Skin epidermis (tissue), 12 donors: ENCODE results near the gene HTT-AS.
"Not testable (repeated sequence)": the region's sequence is repeated elsewhere in the genome, so short reads cannot be mapped to it uniquely, and the experiment has no call there.

Experiments
- H3K27ac ChIP-seq, 21 experiments: fragments of 200-600 bp; sonication (generic) in 11 of 21; one replicate each; pipeline ENCODE4 v1.5.0; 2020; ENCODE audit warnings: mild to moderate bottlenecking in 3 of 21, inconsistent platforms in 2 of 21, moderate library complexity in 2 of 21
- H3K4me3 ChIP-seq, 7 experiments: fragments of 200-600 bp; sonication (generic) in 2 of 7; one replicate each; pipeline ENCODE4 v1.5.0; 2020; ENCODE audit warnings: inconsistent platforms in 2 of 7, mild to moderate bottlenecking in 2 of 7, moderate library complexity in 1 of 7

Gene HTT-AS

DNA sequence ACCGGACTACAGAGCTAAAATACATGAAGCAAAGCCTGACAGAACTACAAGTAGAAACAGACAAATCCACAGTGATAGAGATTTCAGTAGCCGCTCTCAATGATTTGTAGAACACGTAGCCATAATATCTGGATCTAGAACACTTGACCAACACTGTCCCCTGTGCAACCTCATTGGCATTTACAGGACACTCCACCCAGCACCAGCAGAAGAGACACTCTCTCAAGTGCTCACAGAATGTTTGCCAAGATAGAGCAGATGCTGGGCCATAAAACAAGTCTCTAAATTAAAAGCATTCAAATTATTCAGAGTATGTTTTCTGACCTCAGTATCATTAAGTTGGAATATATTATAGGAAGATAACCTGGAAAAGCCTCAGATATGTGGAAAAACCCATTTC, 21.9 kb upstream of the HTT-AS start:
- Histone ChIP-seq H3K27ac (no peak overlapping the region), H3K4me3 (no peak overlapping the region)

DNA sequence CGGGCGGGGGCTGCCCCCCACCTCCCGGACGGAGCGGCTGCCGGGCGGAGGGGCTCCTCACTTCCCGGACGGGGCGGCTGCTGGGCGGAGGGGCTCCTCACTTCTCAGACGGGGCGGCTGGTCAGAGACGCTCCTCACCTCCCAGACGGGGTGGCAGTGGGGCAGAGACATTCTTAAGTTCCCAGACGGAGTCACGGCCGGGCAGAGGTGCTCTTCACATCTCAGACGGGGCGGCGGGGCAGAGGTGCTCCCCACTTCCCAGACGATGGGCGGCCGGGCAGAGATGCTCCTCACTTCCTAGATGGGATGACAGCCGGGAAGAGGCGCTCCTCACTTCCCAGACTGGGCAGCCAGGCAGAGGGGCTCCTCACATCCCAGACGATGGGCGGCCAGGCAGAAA, 20.4 kb upstream of the HTT-AS start:
- H3K27ac ChIP-seq, H3K4me3 ChIP-seq: not testable (repeated sequence)

DNA sequence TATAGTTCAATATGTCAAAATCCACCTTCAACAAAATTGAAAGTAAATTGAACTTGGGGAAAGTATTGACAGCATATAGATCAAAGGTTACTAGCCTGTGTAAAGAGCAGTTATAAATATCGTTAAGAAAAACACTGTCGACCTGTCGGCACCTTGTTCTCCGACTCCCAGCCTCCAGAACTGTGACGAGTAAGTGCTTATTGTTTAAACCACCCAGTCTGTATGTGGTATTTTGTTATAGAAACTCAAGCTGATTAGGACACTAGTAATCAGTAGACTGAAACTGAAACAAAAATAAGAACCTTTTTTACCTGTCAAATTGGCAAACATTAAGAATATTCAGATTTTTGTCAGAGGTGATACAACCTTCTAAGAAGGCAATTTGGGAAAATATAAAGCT, 17.1 kb upstream of the HTT-AS start:
- Histone ChIP-seq H3K27ac (no peak overlapping the region), H3K4me3 (no peak overlapping the region)

DNA sequence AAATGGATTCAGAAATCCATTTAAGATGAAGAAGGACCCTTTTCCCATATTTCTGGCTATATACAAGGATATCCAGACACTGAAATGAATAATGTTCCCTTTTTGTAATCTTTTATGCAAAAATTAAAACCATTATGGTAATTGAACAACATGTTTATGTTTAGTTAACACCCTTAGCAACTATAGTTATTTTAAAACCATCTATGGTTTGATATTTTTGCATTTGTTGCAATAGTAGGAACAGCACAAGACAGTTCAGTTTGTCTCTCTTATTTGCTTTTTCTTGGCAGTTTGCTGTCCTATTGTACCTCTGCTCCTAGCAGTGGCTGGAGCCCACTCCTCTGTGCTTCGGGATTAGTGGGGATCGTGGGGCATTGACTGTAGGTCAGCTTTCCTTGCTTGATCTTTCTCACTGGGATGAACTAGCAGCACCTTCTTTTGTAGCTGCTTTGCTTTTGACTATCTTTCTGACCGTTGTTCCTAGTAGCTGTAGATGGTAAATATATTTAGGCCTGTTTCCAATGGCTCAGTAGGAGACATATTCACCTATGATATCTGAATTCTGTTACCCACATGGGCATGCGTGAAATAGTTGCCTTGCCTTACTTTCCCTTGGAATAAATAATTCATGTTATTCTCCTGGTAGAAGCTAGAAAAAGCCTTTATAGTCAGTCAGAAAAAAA, 12.9 kb upstream of the HTT-AS start:
- H3K27ac ChIP-seq: no peak overlapping the region

DNA sequence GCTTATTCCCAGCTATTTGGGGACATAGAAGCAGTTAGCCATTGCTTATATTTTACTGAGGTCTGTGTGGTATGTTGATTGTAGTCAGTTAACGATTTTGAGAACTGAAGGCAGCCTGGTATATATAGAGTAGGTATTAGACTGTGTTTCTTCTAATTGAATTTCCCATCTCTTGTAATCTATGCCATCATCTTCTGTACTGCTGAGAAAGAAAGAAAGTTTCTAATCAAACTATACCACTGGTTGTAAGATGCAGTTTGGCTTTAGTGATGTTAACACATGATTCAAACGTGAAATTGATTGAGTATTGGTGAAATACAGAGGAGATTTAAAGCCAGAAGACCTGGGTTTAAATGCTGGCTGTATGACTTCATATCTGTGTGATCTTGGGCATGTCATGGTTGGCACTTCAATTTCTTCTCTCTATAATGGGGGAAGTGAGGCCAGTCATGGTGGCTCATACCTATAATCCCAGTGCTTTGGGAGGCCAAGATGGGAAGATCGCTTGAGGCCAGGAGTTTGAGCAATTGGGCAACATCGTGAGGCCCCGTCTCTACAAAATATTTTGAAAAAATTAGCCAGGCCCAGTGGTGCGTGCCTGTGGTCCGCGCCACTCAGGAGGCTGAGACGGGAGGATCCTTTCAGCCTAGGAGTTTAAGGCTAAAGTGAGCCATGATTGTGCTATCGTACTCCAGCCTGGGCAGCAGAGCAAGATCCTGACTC, 11.8 kb upstream of the HTT-AS start:
- H3K27ac ChIP-seq: no peak overlapping the region
- no peak overlapping the region for H3K4me3 ChIP-seq

More for the DNA sequence above, 12.9 kb upstream of the HTT-AS start:
- no peak overlapping the region for H3K4me3 ChIP-seq

DNA sequence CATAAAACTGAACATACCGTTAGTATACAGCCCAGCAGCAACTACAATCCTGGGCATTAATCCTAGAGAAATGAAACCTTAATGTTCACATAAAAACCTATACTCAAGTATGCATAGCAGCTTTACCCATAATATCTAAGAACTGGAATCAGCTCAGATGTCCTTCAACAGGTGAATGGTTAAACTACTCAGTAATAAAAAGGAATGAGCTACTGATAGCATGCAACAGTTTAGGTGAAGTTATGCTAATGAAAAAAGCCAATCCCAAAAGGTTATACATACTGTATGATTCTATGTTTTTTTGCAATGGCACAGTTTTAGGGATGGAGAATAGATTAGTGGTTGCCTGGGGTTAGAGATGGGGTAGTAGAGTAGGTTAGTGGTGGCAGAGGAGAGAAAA, 9.4 kb upstream of the HTT-AS start:
- H3K4me3 ChIP-seq: no peak overlapping the region
- no peak overlapping the region for H3K27ac ChIP-seq

DNA sequence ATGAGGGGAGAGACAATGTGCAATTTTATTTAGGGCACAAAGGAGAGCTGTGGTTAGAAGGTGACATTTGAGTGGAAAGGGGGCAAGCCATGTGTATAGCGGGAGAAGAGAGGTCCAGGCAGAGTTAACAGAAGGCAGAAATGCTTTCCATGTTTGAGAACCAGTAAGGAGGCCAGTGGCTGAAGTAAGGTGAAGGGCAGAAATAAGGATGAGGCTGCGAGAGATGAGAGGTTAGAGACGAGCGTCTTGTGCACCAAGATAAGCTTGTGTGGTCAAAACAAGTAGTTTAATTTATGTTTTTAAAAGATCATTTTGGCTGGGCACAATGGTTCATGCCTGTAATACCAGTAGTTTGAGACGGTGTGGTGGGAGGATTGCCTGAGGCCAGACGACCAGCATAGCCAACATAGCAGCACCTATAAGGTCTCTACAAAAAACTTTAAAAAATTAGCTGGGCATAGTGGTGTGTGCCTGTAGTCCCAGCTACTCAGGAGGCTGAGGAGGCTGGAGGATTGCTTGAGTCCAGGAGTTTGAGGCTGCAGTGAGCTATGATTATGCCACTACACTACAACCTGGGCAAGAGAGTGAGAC, 8.7 kb upstream of the HTT-AS start:
- Histone ChIP-seq H3K27ac (no peak overlapping the region), H3K4me3 (no peak overlapping the region)

DNA sequence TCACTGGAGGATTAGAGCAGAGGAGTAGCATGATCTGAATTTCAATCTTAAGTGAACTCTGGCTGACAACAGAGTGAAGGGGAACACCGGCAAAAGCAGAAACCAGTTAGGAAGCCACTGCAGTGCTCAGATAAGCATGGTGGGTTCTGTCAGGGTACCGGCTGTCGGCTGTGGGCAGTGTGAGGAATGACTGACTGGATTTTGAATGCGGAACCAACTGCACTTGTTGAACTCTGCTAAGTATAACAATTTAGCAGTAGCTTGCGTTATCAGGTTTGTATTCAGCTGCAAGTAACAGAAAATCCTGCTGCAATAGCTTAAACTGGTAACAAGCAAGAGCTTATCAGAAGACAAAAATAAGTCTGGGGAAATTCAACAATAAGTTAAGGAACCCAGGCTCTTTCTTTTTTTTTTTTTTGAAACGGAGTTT, 5.4 kb upstream of the HTT-AS start:
- H3K27ac ChIP-seq: no peak overlapping the region
- no peak overlapping the region for H3K4me3 ChIP-seq

DNA sequence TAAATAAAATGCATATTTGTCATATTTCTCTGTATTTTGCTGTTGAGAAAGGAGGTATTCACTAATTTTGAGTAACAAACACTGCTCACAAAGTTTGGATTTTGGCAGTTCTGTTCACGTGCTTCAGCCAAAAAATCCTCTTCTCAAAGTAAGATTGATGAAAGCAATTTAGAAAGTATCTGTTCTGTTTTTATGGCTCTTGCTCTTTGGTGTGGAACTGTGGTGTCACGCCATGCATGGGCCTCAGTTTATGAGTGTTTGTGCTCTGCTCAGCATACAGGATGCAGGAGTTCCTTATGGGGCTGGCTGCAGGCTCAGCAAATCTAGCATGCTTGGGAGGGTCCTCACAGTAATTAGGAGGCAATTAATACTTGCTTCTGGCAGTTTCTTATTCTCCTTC, 3.5 kb upstream of the HTT-AS start:
- no peak overlapping the region for H3K27ac ChIP-seq
- H3K4me3 ChIP-seq: no peak overlapping the region

DNA sequence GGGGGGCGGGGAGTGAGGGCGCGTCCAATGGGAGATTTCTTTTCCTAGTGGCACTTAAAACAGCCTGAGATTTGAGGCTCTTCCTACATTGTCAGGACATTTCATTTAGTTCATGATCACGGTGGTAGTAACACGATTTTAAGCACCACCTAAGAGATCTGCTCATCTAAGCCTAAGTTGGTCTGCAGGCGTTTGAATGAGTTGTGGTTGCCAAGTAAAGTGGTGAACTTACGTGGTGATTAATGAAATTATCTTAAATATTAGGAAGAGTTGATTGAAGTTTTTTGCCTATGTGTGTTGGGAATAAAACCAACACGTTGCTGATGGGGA, 1.3 kb upstream of the HTT-AS start:
- Histone ChIP-seq H3K27ac (peak overlapping the region in 19 of 21 experiments; percentile 46 to 94 (median 88)), H3K4me3 (peak overlapping the region; percentile 69 to 95 (median 79))

DNA sequence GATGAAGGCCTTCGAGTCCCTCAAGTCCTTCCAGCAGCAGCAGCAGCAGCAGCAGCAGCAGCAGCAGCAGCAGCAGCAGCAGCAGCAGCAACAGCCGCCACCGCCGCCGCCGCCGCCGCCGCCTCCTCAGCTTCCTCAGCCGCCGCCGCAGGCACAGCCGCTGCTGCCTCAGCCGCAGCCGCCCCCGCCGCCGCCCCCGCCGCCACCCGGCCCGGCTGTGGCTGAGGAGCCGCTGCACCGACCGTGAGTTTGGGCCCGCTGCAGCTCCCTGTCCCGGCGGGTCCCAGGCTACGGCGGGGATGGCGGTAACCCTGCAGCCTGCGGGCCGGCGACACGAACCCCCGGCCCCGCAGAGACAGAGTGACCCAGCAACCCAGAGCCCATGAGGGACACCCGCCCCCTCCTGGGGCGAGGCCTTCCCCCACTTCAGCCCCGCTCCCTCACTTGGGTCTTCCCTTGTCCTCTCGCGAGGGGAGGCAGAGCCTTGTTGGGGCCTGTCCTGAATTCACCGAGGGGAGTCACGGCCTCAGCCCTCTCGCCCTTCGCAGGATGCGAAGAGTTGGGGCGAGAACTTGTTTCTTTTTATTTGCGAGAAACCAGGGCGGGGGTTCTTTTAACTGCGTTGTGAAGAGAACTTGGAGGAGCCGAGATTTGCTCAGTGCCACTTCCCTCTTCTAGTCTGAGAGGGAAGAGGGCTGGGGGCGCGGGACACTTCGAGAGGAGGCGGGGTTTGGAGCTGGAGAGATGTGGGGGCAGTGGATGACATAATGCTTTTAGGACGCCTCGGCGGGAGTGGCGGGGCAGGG, 711 bp upstream of the HTT-AS start:
- Histone ChIP-seq H3K4me3 (peak overlapping the region; percentile 69 to 95 (median 79)), H3K27ac (peak overlapping the region; percentile 46 to 94 (median 88))

DNA sequence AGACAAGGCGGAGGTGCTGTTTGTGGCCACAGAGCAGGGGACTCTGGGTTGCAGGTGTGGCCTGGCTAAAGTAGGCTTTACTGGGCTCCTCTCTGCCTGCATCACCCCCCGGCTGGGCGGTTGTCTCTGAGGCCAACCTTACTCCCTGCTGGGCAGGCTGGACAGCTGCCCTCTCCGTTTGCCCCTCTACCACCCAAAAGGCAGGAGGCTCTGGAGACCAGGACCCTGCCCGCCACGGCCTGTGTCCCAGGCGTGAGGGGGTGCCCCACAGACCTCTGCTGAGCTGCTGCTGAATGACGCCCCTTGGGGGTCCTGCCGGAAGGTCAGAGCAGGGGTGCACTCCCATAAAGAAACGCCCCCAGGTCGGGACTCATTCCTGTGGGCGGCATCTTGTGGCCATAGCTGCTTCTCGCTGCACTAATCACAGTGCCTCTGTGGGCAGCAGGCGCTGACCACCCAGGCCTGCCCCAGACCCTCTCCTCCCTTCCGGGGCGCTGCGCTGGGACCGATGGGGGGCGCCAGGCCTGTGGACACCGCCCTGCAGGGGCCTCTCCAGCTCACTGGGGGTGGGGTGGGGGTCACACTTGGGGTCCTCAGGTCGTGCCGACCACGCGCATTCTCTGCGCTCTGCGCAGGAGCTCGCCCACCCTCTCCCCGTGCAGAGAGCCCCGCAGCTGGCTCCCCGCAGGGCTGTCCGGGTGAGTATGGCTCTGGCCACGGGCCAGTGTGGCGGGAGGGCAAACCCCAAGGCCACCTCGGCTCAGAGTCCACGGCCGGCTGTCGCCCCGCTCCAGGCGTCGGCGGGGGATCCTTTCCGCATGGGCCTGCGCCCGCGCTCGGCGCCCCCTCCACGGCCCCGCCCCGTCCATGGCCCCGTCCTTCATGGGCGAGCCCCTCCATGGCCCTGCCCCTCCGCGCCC, 920 bp downstream of the HTT-AS start:
- Histone ChIP-seq H3K4me3 (peak overlapping the region; percentile 68 to 95 (median 72)), H3K27ac (peak overlapping the region; percentile 3 to 94 (median 69))

DNA sequence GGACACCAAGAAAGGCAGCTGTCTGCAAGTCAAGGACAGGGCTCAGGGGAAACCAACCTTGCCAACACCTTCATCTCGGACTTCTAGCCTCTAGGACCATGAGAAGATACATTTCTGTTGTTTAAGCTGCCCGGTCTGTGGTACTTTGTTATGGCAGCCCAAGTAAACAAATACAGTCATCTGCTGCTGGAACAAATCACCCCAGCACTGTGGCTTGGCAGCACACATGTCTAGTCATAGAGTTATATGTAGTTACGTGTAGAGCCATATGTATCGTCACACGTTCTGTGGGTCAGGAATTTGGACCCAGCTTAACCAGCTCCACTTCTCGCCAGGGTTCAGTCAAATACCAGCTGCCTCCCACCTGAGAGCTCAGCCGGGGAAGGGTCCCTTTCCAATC, 2.5 kb downstream of the HTT-AS start:
- Histone ChIP-seq H3K27ac (peak overlapping the region in 1 of 21 experiments; percentile 13), H3K4me3 (no peak overlapping the region)

DNA sequence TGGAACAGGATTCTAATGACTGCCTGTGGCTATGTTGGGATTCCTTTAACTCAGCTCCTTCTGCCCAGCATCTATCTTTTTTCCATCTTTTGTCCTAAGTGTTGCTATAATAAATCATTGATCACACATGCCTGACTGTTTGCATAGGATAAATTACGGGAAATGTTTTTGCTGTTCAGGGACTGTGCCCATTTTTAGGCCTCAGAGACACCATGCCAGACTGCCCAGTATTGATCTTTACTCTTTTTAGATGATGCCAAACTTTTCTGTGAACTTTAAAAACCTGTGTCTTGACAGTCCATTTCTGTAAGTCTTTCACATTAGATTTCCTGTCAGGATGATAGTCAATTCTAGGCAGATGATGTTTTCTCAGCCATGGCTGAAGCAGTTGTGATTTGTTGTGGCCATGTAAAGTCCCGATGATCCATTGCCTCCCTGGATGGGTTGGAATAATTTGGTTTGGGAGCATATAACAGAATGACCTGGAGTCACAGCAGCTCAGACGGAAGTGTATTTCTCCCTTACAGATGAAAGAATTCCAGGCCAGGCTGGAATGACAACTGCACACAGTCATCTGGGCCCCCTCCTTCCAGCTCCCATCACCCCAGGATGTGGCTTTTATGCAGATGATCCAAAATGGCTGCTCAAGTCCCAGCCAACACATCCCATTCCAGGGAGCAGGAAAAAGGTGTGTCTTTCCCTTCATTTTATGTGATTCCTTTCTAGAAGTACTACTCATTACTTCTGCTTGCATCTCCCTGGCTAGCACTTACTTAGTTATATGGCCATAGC, 3.4 kb downstream of the HTT-AS start:
- H3K4me3 ChIP-seq: no peak overlapping the region
- peak overlapping the region in 1 of 21 experiments; percentile 13 for H3K27ac ChIP-seq

DNA sequence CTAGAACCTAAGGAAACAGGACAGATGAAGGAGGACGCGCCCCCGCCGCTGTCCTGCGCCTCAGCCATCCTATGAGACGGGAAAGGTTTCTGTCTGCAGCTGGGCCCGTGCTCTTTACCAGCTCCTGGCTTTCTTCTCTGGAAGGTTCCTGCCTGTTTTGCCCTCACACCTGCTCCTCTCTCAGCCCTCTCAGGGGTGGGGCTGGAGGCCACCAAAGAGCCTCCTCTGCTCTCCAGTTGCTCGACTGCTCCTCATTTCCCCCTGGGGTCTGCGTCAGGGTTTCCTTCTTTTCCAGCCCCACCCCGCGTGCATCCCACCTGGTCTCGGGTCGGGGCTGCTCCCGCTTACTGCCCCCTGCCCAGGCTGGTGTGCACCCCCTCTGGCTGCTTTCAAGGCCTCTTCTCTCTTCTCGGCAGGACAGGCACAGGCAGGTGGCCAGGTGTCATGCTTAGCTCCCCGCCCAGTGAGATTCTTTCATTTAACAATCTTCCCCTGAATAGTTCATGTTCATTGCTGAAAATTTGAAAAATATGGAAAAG, 4.6 kb downstream of the HTT-AS start:
- H3K27ac ChIP-seq: no peak overlapping the region

DNA sequence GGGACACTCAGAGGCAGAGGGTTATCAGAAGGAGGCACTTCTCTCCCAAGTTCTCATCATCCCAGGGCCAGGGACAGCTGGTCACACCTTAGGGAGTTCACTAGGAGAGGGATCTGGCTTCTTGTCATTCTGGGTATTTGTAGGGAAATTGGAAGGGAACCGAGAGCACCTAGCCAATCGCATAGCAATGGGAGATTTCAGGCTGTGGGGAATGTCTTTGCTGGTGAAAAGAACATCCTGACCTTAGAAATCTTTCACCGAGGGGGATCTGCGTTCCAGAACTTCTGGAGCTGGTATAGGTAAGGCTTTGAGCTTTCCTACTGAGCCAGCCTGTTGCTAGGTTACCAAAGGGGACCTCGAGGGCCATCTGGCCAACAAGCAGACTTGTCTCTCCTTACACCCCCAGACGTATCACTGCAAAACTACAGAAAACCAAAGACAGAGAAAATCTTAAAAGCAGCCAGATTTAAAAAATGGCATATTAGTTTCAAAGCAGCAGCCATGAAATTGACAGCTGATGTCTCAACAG, 6.8 kb downstream of the HTT-AS start:
- H3K27ac ChIP-seq: no peak overlapping the region
- H3K4me3 ChIP-seq: no peak overlapping the region

More for the DNA sequence above, 4.6 kb downstream of the HTT-AS start:
- no peak overlapping the region for H3K4me3 ChIP-seq

DNA sequence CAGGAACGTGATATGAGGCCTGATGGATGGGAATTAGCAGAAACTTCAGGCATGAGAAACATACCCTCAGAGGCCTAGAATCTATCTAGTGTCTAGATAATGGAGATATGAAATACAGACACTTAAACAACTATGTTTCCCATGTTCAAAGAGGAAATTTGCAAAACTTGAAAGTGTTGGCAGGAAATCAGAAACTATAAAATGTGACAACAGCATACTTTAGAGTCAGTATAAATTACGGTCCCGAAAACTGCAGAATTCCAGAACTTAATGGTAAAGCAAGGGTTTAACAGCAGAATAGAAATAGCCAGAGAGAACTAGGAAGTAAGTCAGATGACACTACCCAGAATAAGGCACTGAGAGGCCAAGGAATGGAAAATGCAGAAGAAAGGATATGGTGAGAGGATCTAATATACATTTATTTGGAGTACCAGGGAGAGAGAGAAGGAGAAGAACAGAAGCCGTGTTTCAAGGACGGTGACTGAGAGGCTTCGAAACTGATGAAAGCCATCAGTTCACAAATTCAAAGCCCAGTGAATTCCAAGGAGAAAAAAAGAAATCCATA, 7.4 kb downstream of the HTT-AS start:
- no peak overlapping the region for H3K27ac ChIP-seq
- H3K4me3 ChIP-seq: no peak overlapping the region

DNA sequence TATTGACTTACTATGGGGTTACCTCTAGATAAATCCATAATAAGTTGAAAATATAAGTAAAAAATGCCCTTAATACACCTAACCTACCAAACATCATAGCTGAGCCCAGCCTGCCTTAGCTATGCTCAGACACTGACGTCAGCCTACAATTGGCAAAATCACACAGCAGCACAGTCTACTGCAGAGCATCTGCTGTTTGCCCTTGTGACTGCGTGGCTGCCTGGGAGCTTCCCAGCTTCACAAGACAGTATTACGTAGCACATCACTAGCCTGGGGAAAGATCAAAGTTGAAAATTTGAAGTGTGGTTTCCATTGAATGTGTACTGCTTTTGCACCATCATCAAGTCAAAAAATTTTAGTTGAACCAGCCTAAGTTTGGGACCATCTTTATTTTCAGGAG, 8.8 kb downstream of the HTT-AS start:
- no peak overlapping the region for H3K4me3 ChIP-seq
- no peak overlapping the region for H3K27ac ChIP-seq
